HG02623 (cell line): ENCODE data around the gene CEP57.

ENCODE experiments used
- ATAC-seq: cut with Tn5 transposase; IDR thresholded peaks from one replicate; pipeline ENCODE4 v1.9.1; 2021; ENCODE audit warnings: moderate library complexity; ENCODE audit not compliant: unreplicated experiment

CEP57 gene

DNA sequence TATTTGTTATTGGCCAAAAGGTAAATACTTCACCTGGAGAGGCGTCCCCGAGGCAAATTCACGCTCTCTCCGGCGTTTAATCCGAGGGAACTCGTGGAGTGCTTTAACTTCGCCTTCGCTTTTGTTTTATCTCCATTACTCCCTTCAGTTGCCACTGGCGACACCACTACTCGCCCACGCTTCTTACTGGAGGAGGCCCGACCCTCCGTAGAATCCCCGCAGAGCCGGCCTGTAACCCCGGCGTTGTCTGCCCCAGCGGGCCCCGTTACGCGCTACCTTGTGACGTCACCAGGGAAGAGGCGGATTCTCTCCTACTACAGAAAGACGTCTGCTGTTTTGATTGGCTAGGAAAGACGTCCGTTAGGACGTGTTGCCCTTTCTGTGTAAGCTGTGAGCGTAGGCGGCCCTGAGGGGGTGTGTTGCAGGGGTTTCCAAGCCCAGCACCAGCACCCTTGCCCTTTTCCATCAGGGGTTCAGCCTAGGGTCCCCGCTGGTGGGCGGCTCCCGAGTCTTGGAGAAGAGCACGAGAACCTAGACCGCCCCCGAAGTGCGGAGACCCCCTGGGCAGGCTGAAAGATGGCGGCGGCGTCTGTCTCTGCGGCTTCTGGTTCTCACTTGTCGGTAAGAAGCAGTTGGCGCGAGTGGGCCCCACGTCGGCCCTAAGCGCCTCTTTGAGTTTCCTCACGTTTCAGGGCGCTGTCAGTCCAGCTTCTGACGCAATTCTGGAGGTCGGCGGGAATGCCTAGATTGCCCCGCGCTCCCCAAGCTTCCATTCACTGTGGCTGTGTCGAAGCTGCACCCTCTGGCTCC lies at the start of gene CEP57:
TSS of gene CEP57 (plus strand) at position 376 of the 810 bp plus-strand sequence. CDS start at position 577, 201 bp downstream.
- ATAC-seq, result peak; percentile 59

DNA sequence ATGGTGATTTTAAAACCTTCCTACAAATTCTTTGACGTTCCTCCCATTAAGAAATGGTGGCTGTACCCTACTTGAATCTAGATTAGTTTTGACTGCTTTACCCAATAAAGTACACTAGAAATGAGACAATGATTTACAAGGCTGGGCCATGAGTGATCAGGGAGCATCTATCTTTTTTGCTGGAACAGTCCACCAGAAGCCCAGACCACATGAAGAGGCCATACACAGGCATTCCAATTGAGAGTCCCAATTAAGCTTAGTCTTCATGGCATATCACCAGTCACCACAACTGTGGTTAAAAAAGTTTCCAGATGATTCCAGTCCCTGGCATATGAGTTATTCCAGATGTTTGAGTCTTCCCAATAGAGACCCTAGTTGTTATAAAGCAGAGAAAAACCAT lies 40.2 kb upstream of the CEP57 start:
- ATAC-seq, result no peak

DNA sequence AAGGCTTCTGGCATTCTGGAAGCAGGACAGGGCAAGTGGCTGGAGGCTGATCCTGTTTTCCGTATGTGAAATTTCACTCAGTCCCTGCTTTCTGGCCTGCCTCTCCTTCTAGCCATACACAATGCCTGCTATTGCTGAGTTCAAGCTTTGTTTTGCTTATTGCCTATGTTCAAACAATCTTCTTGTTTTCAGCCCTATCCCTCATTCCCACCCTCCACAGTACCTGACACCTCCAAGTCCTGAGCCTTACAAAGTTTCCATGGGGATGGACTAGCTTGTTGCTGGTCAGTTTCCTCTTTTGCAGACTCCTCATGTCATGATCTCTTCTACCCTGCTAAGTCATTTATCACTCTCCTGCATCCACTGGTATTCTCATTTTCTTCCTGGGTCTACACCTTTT lies 38.8 kb upstream of the CEP57 start:
- ATAC-seq, result no peak

DNA sequence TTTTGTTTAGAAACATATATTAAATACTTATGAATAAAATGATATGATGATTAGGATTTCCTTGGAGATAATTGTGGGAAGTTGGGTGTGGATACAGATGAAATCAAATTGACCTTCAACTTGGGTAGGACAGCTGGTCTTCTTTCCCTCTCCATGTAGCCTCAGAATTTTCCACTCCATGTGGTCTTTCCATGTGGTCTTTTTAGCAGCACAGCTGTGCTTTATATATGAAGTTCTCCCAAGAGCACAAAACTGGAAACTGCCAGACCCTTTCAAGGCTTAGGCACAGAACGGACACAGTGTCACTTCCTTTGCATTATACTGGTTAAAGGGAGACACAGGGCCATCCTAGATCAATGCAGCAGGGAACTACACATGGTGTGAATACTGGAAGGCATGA lies 29.4 kb upstream of the CEP57 start:
- no peak for ATAC-seq

DNA sequence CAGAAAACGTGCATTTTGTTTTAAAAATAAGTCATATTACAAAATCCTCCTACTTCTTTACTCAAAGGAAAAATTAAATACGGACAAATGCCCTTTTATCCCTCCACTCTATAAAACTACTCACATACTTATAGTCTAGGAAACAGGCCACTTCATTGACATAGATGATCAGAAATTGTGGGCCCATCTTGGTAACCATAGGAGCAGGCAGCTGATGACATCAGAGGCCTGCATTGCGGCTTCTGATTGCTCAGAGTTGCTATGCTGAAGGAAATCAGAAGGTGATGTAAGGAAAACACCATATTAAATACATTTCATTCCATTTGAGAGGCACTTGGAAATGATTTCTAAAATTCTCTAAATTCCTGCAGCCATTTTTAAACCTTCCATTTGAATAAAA lies 27.8 kb upstream of the CEP57 start:
- no peak for ATAC-seq

DNA sequence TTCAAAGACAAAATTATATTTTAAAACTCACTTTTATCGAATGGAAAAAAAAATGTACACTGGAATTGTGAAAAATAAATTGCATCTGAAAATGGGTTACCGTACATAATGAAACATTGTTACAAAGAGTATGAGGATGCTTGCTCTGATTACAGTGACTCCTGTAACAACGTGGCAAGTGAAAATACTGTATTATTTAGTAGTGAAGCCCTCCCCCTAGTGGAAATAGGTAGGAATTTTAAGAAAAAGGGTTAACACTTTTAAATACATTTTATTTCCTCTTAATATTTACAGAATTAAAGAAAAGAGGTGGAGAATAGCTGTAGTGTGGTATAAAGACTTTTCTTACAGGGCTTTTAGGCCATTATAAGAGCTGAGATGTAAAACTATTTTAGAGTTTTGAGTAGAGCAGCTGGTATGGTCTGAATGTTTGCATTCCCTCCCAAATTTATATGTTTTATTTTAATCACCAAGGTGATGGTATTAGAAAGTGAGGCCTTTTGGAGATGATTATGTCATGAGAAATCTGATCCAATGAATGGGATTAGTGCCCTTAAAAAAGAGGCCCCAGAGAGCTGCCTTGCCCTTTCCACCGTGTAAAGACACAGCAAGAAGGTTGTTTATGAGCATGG lies 25.9 kb upstream of the CEP57 start:
- ATAC-seq, result no peak

DNA sequence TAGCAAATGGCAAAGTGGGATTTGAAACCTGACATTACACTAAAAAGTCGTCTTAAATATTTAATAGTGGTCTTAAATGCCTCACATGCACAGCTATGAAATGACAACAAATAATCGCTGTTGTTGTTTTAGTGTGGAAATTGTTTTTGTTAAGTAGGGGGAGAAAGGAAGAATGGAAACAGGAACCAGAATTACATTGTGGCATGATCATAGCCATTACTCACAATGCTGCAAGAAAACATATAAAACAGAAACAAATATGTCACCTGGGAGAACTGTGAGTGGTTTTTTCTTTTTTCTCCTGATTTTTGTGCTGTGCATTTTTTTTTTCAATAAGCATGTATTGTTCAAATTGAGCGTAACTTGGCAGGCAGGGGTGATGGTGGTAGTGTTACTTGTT lies 23.6 kb upstream of the CEP57 start:
- no peak for ATAC-seq

DNA sequence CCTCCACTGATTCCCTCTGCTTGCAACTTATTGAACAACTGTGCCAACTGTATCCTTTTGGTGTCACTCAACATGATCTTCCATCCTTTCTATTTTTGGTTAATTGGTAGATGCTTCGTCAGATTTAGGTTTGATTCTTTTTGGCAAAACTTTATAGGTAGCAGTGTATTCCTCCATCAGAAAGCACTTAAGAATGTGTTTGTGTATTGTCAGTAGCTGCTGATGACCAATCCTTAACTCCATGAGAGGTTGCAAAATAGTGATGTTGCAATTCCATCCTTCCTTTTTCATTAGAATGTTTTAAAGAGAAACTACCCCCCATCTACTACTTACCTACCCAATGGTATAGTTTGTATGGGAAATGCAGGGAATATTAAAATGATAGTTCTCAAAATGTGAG lies 22.8 kb upstream of the CEP57 start:
- no peak for ATAC-seq

DNA sequence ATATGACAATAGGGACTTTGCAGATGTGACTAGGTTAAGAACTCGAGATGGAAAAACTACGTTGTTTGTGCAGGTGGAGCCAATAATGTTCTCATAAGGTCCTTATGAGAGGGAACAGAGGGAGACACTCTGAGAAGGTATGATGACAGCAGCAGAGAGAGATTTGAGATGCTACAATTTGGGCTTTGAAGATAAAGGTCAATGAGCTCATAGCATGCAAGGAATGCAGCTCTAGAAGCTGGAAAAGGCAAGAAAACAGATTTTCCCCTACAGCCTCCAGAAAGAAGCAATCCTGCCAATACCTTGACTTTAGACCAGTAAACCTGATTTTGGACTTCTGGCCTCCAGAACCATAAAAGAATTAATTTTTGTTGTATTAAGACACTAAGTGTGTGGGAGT lies 21.8 kb upstream of the CEP57 start:
- no peak for ATAC-seq

DNA sequence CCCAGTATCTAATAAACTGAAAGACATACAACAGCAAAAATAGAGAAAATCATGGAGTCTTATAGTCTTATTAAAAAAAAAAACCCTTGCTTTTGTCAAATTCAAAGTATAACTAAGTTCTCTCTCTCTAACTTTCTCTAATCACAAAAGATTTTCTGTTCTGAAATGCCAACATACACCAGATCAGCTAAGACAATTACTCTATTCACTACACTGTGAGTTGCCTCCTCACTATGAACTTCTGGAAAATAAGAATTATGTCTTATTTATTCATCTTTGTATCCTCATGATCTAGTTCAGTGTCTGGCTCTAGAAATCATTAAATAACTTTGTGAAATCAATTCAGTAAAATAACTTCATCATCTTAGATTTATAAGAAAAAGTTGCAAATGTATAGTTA lies 13.4 kb upstream of the CEP57 start:
- no peak for ATAC-seq

DNA sequence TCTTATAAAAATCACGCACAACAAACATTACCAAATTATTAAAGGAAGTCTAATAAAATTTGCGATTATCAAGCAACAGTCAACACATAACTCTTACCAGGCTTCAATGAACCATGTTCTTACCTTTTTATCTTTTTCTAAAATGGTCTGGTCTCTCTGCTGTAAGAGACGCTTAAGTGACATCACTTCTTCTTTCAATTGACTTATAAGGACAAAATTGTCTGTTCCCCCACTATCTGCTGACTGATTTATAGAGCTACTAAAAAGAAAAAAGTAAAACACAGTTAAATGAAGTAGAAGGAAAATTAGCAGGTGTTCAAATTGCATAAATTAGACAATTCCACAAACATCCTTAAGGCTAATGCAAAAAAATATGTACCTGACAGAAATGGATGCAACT lies 11.6 kb upstream of the CEP57 start:
- peak; percentile 48 for ATAC-seq

DNA sequence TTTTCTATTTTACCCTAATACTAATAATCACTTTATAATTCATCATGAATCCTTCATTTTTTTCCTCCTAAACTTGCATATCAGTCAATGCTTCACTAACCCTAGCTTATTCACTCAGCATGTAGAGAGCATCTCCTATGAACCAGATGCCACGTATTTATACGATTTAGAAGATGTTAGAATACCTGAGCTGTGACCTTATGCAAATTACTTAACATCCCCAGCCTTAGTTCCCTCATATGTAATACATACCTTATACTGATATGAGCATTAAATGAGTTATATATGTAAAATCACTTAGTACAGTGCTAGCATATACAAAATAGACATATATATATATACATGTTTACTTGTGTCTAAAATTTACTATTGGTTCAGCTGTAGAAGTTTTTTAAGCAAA lies 9.8 kb upstream of the CEP57 start:
- no peak for ATAC-seq

DNA sequence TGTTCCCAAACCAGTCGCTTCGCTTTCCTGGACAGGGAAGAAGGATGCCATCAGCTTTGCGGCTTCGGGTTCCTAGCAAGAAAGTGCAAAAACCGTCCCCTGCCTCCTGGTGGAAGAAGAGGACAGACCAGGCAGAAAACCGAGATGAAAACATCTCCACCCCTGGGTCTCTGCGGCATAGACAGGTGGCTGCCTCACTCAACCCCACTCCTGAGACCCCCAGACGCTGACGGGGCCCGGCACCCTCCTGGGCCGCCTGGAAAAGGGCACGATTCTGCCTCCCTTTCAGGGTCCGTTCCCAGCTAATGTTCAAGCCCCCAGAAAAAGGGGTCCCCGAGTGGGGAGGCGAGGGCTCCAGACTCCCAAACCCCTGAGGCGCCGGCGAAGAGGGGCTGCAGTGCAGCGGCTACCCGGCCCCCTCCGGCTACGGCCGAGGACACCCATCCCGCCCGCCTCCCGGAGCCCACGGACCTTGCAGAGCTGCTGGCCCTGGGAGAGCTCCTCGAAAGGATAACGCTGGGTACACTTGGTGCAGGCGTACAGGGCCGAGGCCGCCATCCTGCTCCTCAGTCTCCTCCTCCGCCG lies 1.3 kb upstream of the CEP57 start:
- ATAC-seq, result peak; percentile 1

DNA sequence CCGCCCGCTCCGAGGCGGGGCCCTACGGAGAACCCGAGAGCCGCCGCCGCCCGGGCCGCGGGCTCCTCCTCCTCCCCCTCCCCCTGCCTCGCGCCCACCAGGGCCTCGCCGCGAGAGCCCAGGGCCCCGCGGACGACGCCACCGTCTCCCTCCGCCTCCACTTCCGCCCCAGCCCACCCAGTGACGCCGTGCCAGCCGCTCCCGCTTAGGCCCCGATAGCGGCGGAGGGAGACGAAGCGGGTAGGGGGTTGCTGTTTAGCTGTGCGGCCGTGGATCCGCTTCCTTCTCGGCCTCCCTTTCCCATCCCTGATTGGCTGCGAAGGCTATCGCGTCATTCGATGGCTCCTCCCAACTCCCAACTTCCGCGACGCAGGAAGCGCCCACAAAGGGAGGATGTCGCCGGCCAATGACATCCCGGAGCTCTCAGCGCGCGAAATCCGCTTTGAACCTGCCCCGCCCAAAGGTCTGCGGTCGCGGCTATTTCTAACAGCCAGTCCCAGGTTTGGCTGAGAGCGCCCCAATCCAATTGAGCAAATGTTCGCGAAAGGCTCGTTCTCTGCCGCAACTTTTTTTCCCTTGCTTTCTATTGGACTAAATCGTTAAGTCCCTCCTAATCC lies 684 bp upstream of the CEP57 start, which contains the start of gene FAM76B:
TSS of gene FAM76B (minus strand) at position 277 of the 617 bp plus-strand sequence. CDS start 304 bp downstream, outside the sequence.
- peak; percentile 70 for ATAC-seq

DNA sequence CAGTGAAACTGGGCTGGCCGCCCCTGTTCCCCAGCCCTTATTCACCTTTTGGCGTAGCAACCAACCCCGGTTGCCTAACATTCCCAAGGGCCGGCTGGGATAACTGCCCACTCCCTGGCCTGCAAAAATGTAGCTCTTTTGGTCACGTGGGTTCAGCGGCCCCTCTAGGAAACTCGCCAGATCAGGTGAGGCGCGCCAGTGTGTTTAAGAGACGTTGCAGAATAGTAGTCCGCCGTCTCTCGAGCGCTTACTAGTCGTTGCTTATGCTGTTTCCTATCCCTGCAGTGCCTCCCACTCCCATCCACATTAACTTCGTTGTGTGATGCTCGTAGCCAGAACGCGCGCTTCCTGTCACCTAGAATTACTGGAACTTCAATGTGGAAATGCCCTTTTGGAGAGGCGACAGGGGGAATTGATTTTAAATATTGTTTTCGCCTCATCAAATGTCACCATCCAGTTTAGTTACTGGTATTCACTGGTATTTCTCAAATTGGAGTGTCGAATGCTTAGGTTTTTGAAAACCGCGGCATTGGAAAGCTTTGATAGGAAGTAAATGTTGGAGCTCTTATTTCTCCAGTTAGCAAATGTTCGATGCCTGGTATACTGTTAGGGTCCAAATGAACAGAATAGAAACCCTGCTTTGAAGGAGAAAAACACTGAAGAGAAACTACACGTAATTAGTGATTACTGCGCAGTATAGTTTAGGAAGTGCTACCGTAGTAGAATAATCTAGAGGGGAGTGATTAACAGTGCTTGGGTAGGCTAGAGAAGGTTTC lies 823 bp downstream of the CEP57 start:
- ATAC-seq, result no peak

DNA sequence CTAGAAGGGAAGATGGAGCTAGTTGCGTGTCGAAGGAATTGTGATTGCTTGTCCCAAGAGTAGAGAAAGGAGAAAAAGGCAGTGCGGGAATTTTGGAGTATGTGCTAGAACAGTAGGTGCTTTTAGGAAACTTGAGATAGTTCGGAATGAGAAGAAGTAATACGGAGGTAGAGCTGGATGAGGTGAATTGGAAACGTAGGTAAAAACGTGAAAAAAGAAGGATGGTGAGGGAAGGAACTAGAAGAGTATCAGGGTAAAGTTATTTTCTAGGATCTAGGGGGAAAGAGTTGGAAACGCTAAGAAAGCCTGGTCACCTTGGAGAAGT lies 1.4 kb downstream of the CEP57 start:
- no peak for ATAC-seq

DNA sequence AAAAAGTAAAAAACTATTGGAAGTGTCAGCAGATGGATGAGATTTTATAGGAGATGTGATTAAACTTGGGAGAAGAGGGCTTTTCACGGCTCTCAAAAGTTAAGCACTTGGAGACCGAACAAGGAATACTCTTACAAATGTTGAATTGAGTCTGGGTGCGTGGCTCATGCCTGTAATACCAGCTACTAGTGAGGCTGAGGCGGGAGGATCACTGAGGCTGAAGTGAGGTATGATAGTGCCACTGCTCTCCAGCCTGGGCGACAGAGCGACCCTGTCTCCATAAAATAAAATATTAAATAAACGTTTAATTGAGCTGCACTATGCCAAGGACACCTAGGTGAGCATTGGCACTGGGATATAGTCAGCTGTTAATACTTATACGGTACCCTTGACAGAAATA lies 1.9 kb downstream of the CEP57 start:
- no peak for ATAC-seq

DNA sequence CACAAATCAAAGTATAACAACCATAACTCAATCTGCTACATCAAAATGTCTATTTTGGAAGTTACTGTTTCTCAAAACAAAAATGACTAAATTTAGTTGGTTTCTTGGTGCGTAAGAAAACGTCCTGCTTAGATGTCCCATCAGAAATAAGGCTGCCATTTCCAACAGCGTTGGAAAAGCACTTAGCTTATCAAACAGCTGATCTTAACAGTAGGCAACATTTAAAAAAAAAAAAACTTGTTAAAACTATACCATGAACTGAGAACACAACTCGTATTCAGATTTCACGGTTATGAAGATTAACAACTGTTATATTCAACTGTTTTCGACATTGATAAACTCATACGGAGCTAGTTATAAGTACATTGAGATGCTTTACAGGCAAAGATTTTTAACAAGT lies 2.4 kb downstream of the CEP57 start:
- ATAC-seq, result no peak

DNA sequence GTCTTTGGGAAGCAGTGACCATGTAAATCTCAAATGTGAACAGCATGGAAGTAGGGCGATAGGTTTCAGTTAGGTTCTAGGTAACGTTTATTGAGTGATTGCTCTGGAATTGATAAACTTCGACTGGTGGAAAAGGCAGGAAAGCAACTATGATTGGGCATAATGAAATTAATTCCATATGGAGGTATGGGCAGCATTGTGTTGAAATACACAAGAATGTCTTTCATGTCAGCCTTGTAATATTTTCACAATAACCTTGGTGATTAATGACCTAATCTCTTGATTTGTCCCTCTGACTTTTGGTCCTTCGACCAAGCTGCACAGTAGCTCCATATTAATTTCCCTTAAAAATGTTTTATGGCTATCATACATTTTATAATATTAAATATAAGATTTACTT lies 2.8 kb downstream of the CEP57 start:
- ATAC-seq, result no peak

DNA sequence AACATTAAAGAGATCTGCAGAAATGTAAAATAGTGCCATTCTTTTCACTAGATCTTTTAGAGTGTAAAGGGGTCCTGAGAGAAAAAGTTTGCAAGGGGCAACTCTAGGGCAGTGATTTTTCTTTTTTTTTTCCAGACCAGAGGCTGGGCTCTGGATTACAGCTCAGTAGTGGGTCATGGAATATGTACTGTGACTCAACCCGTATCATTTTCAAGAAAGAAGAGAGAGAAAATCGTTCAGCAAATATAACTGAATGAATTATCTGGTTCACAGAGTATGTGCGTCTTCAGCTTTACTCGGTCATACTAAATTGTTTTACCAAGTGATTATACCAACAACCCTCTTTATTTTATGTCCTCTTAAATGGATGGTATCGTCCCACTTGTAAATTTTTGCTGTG lies 3.8 kb downstream of the CEP57 start:
- ATAC-seq, result no peak

DNA sequence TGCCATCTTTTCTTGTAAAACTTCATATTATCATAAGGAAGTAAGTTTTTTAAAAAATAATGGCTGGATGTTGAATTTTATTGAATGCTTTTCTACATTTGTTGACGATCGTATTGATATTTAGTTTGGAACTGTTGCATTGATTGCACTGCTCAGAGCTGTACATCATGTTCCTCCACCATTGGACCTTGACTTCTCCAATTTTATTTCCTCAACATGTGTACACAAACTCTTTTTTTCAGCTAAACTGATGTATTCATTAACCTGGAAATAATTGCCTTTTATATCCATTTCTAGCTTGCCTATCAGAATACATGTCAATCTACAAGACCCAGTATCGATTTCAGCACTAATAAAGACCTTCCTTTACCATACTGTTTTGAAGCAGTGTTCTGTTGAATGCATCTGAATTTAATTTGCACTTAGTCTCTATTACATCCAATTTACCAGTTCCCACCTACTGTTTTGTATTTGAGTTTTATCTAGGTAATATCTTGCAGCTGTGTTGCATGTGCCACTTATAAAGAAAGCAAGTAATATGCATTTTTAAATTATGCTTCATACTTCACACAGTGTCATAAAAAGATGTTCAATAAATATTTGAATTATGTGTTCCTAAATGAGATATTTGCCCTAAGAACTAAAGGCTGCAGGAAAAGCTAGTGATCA lies 5.5 kb downstream of the CEP57 start:
- no peak for ATAC-seq
